BLaER1 (cell line): ENCODE results near the gene UHMK1.

Experiments used
- H3K27ac ChIP-seq: shearing (Covaris generic); formaldehyde crosslinking; 2 replicates; pipeline ENCODE4 v1.8.1; 2022
- H3K27me3 ChIP-seq: shearing (Covaris generic); formaldehyde crosslinking; 2 replicates; pipeline ENCODE4 v1.8.1; 2022
- H3K36me3 ChIP-seq: shearing (Covaris generic); formaldehyde crosslinking; 2 replicates; pipeline ENCODE4 v1.8.1; 2022
- H3K4me1 ChIP-seq: shearing (Covaris generic); formaldehyde crosslinking; 2 replicates; pipeline ENCODE4 v1.8.1; 2022
- H3K4me2 ChIP-seq: shearing (Covaris generic); formaldehyde crosslinking; 2 replicates; pipeline ENCODE4 v1.8.1; 2022
- H3K4me3 ChIP-seq: shearing (Covaris generic); formaldehyde crosslinking; 2 replicates; pipeline ENCODE4 v1.8.1; 2022
- H3K9ac ChIP-seq: shearing (Covaris generic); formaldehyde crosslinking; 2 replicates; pipeline ENCODE4 v1.8.1; 2022
- H3K9me3 ChIP-seq: shearing (Covaris generic); formaldehyde crosslinking; 2 replicates; pipeline ENCODE4 v1.8.1; 2022
- H4K20me1 ChIP-seq: shearing (Covaris generic); formaldehyde crosslinking; 2 replicates; pipeline ENCODE4 v1.8.1; 2022
- Cebpa-rat ChIP-seq: shearing (Covaris generic); IDR thresholded peaks from 2 replicates; pipeline ENCODE4 v1.8.1; 2022

The UHMK1 gene

GRCh38 chr1:162502928-162503327, 5.3 kb downstream of the UHMK1 start:
- H4K20me1 ChIP-seq: peaks cover 72% of the 10 kb centered on the region
- H3K27me3 ChIP-seq: no peaks in the 10 kb centered on the region
- H3K36me3 ChIP-seq: peaks cover 80% of the 10 kb centered on the region
- TF ChIP-seq Cebpa-rat: no peak
- no peak overlapping the region for H3K4me2 ChIP-seq
- no peak overlapping the region for H3K4me3 ChIP-seq
- no peak overlapping the region for H3K9ac ChIP-seq
- H3K4me1 ChIP-seq: peaks cover 19% of the 10 kb centered on the region
- H3K27ac ChIP-seq: no peak overlapping the region
- H3K9me3 ChIP-seq: no peaks in the 10 kb centered on the region

GRCh38 chr1:162527314-162527713, 29.7 kb downstream of the UHMK1 start:
- TF ChIP-seq Cebpa-rat: no peak

GRCh38 chr1:162530307-162530987, 32.8 kb downstream of the UHMK1 start:
- no peak overlapping the region for H3K4me2 ChIP-seq
- peaks cover 14% of the 10 kb centered on the region for H3K36me3 ChIP-seq
- no peaks in the 10 kb centered on the region for H3K4me1 ChIP-seq
- no peaks in the 10 kb centered on the region for H4K20me1 ChIP-seq
- TF ChIP-seq Cebpa-rat: no peak
- no peaks in the 10 kb centered on the region for H3K9me3 ChIP-seq
- H3K27ac ChIP-seq: no peak overlapping the region
- no peak overlapping the region for H3K4me3 ChIP-seq
- no peaks in the 10 kb centered on the region for H3K27me3 ChIP-seq
- no peak overlapping the region for H3K9ac ChIP-seq

More at GRCh38 chr1:162527314-162527713, 29.7 kb downstream of the UHMK1 start:
- no peak overlapping the region for H3K4me2 ChIP-seq
- no peak overlapping the region for H3K27ac ChIP-seq
- H3K9ac ChIP-seq: no peak overlapping the region
- H3K36me3 ChIP-seq: peaks cover 46% of the 10 kb centered on the region
- H3K4me3 ChIP-seq: no peak overlapping the region
- H3K27me3 ChIP-seq: no peaks in the 10 kb centered on the region
- H4K20me1 ChIP-seq: no peaks in the 10 kb centered on the region
- no peaks in the 10 kb centered on the region for H3K9me3 ChIP-seq
- H3K4me1 ChIP-seq: no peaks in the 10 kb centered on the region

GRCh38 chr1:162530988-162531319, 33.3 kb downstream of the UHMK1 start:
- TF ChIP-seq Cebpa-rat: no peak
- no peak overlapping the region for H3K4me3 ChIP-seq
- H3K27me3 ChIP-seq: no peaks in the 10 kb centered on the region
- H3K4me1 ChIP-seq: no peaks in the 10 kb centered on the region
- H3K9me3 ChIP-seq: no peaks in the 10 kb centered on the region
- H3K9ac ChIP-seq: no peak overlapping the region
- no peak overlapping the region for H3K4me2 ChIP-seq
- no peaks in the 10 kb centered on the region for H4K20me1 ChIP-seq
- H3K36me3 ChIP-seq: peaks cover 9% of the 10 kb centered on the region
- no peak overlapping the region for H3K27ac ChIP-seq

GRCh38 chr1:162535501-162535900, 37.9 kb downstream of the UHMK1 start:
- Histone ChIP-seq H3K9me3 (no peaks in the 10 kb centered on the region), H3K9ac (no peak overlapping the region), H3K4me3 (no peak overlapping the region), H3K27me3 (no peaks in the 10 kb centered on the region), H4K20me1 (no peaks in the 10 kb centered on the region), H3K27ac (no peak overlapping the region), H3K4me2 (no peak overlapping the region), H3K36me3 (peaks cover 4% of the 10 kb centered on the region; the same call in 1 of the 2 replicates), H3K4me1 (no peaks in the 10 kb centered on the region)
- TF ChIP-seq Cebpa-rat: no peak

- Histone ChIP-seq H3K9me3 (no peaks in the 10 kb centered on the region), H3K27ac (no peak overlapping the region), H3K4me2 (no peak overlapping the region), H3K36me3 (no peaks in the 10 kb centered on the region), H3K9ac (no peak overlapping the region), H3K27me3 (no peaks in the 10 kb centered on the region), H4K20me1 (no peaks in the 10 kb centered on the region), H3K4me3 (no peak overlapping the region), H3K4me1 (no peaks in the 10 kb centered on the region)
- TF ChIP-seq Cebpa-rat: no peak
These were observed 38.9 kb downstream of the UHMK1 start for GRCh38 chr1:162536511-162536910.

GRCh38 chr1:162537216-162537615, 39.6 kb downstream of the UHMK1 start:
- Histone ChIP-seq H3K36me3 (no peaks in the 10 kb centered on the region), H4K20me1 (no peaks in the 10 kb centered on the region), H3K9me3 (no peaks in the 10 kb centered on the region), H3K27me3 (no peaks in the 10 kb centered on the region), H3K4me1 (no peaks in the 10 kb centered on the region), H3K4me2 (no peak overlapping the region), H3K9ac (no peak overlapping the region), H3K4me3 (no peak overlapping the region), H3K27ac (no peak overlapping the region)
- no peak for TF ChIP-seq Cebpa-rat

GRCh38 chr1:162538815-162539431, 41.3 kb downstream of the UHMK1 start:
- Histone ChIP-seq H3K36me3 (no peaks in the 10 kb centered on the region), H3K4me3 (no peak overlapping the region), H3K4me1 (no peaks in the 10 kb centered on the region), H3K9ac (no peak overlapping the region), H3K27ac (no peak overlapping the region), H3K9me3 (peaks cover 7% of the 10 kb centered on the region; the same call in 1 of the 2 replicates), H3K27me3 (no peaks in the 10 kb centered on the region), H4K20me1 (no peaks in the 10 kb centered on the region), H3K4me2 (no peak overlapping the region)
- TF ChIP-seq Cebpa-rat: no peak

- no peaks in the 10 kb centered on the region for H4K20me1 ChIP-seq
- no peaks in the 10 kb centered on the region for H3K36me3 ChIP-seq
- no peaks in the 10 kb centered on the region for H3K27me3 ChIP-seq
- peaks cover 11% of the 10 kb centered on the region for H3K9me3 ChIP-seq
- H3K4me3 ChIP-seq: no peak overlapping the region
- 0 out of 2 replicates have a peak, but pooled peaks cover 6% of the 10 kb centered on the region for H3K4me1 ChIP-seq
- H3K9ac ChIP-seq: no peak overlapping the region
- no peak overlapping the region for H3K27ac ChIP-seq
- H3K4me2 ChIP-seq: no peak overlapping the region
- no peak for TF ChIP-seq Cebpa-rat
These were observed 44.1 kb downstream of the UHMK1 start for GRCh38 chr1:162541619-162542141.

- no peak for TF ChIP-seq Cebpa-rat
- H3K9me3 ChIP-seq: peaks cover 11% of the 10 kb centered on the region
- no peaks in the 10 kb centered on the region for H3K36me3 ChIP-seq
- H3K4me1 ChIP-seq: 0 out of 2 replicates have a peak, but pooled peaks cover 6% of the 10 kb centered on the region
- no peak overlapping the region for H3K4me3 ChIP-seq
- no peak overlapping the region for H3K4me2 ChIP-seq
- H3K9ac ChIP-seq: no peak overlapping the region
- no peaks in the 10 kb centered on the region for H4K20me1 ChIP-seq
- no peak overlapping the region for H3K27ac ChIP-seq
- H3K27me3 ChIP-seq: no peaks in the 10 kb centered on the region
These were observed 45.6 kb downstream of the UHMK1 start for GRCh38 chr1:162543228-162543627.
